Activated naive CD8-positive, alpha-beta T cell treated with anti-CD3 and anti-CD28 coated beads for 36 hours (primary cell): ENCODE data around the gene TFF2. TPM values are rescaled to one million over a fixed set of nuclear protein-coding genes. Genes with fewer than 3 reads are reported as not detected.

Source experiments
- DNase-seq: peaks from one replicate; pipeline ENCODE4 v3.0.0; 2021
- H3K27ac Mint-ChIP-seq: one replicate; pipeline ENCODE4 v1.8.0; 2022; ENCODE audit warnings: mild to moderate bottlenecking, moderate library complexity, mixed read lengths
- H3K27me3 Mint-ChIP-seq: one replicate; pipeline ENCODE4 v1.8.0; 2022; ENCODE audit warnings: mild to moderate bottlenecking, mixed read lengths
- H3K36me3 Mint-ChIP-seq: one replicate; pipeline ENCODE4 v1.8.0; 2021; ENCODE audit warnings: mild to moderate bottlenecking, mixed read lengths
- H3K4me1 Mint-ChIP-seq: one replicate; pipeline ENCODE4 v1.8.0; 2021; ENCODE audit warnings: mixed read lengths
- H3K4me3 Mint-ChIP-seq: one replicate; pipeline ENCODE4 v1.8.0; 2022; ENCODE audit warnings: mild to moderate bottlenecking, moderate library complexity, mixed read lengths
- H3K9me3 Mint-ChIP-seq: one replicate; pipeline ENCODE4 v1.8.0; 2022; ENCODE audit warnings: mixed read lengths
- total RNA-seq, 2 experiments: library from RNA; stranded (reverse); gene quantifications; one replicate each; pipeline ENCODE4 v1.2.3, GENCODE V29; 2021

TFF2 gene
- total RNA-seq, 2 experiments from 2014 or later: not detected

DNA sequence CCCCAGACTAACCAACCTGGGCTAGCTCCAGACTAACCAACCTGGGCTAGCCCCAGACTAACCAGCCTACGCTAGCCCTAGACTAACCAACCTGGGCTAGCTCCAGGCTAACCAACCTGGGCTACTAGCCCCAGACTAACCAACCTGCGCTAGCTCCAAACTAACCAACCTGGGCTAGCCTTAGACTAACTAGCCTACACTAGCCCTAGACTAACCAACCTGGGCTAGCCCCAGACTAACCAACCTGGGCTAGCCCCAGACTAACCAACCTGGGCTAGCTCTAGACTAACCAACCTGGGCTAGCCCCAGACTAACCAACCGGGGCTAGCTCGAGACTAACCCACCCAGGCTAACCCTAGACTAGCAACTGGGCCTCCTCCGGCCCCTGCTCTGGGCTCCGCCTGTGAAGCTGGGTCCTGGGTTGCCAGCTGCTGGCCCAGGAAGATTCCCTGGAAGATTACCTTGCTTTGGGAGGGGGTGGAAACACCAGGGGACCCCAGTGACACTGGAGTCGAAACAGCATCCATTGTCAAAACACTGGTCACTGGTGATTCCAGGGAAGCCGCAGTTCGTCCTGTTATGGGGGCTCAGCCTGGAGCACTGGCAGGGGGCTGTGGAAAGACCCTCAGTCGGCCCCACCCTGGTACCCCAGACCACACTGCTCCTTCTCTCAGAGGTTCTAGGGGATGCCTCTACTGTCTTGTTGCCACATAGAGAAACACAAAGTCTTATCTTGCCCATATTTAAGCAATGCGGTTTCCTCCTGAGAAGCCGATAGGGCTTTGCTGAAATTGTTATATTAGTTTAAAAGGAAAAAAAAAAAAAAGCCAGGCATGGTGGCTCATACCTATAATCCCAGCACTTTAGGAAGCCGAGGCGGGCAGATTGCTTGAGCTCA lies 1.1 kb downstream of the TFF2 start:
- H3K9me3 Mint-ChIP-seq: peaks cover 5% of the 10 kb centered on the region
- H3K27ac Mint-ChIP-seq: no peak overlapping the region
- H3K36me3 Mint-ChIP-seq: peaks cover 2% of the 10 kb centered on the region
- no peaks in the 10 kb centered on the region for H3K4me1 Mint-ChIP-seq
- DNase-seq: no peak
- H3K27me3 Mint-ChIP-seq: no peaks in the 10 kb centered on the region
- no peak overlapping the region for H3K4me3 Mint-ChIP-seq

DNA sequence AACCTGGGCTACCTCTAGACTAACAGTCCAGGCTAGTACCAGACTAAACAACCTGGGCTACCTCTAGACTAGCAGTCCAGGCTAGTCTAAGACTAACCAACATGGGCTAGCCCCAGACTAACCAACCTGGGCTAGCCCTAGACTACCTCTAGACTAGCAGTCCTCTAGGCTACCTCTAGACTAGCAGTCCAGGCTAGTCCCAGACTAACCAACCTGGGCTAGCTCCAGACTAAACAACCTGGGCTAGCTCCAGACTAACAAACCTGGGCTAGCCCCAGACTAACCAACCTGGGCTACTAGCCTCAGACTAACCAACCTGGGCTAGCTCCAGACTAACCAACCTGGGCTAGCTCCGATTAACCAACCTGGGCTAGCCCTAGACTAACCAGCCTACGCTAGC lies 2.0 kb downstream of the TFF2 start:
- no peak for DNase-seq
- no peaks in the 10 kb centered on the region for H3K4me1 Mint-ChIP-seq
- no peaks in the 10 kb centered on the region for H3K36me3 Mint-ChIP-seq
- no peak overlapping the region for H3K4me3 Mint-ChIP-seq
- no peaks in the 10 kb centered on the region for H3K9me3 Mint-ChIP-seq
- no peaks in the 10 kb centered on the region for H3K27me3 Mint-ChIP-seq
- H3K27ac Mint-ChIP-seq: no peak overlapping the region

DNA sequence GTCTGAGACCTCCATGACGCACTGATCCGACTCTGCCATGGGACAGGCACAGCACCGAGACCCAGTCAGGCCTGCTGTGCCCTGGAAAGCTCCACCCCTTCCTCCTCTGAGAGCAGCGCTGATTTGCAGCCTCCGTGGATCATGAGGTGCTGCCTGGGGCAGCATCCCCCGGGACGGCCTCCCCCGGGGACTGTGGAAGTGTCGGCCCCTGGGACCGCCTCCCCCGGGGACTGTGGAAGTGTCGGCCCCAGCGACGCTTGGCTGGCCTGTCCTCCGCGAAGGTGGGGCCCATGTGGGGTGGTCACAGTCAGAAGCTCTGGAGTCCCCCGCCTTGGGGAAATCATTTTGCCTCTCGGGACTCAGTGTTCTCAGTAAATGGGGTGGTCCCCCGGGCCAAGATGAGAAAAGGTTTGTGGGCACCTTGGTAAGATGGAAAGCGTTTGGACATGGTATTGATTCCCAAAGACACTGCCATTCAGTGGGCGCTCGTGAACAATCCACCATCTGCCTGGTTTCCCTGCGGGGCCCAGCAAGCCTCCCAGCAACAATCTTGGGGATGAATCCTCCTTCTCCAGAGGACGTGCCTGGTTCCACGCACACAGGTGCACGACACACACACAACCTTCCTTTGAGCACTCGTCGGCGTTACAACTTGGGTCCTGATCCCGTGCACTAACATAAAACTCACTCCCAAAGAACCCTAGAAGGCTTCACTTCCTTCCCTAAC lies 3.0 kb downstream of the TFF2 start:
- no peak for DNase-seq
- Mint-ChIP-seq H3K4me3 (no peak overlapping the region), H3K9me3 (no peaks in the 10 kb centered on the region), H3K4me1 (no peaks in the 10 kb centered on the region), H3K27me3 (no peaks in the 10 kb centered on the region), H3K27ac (no peak overlapping the region), H3K36me3 (no peaks in the 10 kb centered on the region)

DNA sequence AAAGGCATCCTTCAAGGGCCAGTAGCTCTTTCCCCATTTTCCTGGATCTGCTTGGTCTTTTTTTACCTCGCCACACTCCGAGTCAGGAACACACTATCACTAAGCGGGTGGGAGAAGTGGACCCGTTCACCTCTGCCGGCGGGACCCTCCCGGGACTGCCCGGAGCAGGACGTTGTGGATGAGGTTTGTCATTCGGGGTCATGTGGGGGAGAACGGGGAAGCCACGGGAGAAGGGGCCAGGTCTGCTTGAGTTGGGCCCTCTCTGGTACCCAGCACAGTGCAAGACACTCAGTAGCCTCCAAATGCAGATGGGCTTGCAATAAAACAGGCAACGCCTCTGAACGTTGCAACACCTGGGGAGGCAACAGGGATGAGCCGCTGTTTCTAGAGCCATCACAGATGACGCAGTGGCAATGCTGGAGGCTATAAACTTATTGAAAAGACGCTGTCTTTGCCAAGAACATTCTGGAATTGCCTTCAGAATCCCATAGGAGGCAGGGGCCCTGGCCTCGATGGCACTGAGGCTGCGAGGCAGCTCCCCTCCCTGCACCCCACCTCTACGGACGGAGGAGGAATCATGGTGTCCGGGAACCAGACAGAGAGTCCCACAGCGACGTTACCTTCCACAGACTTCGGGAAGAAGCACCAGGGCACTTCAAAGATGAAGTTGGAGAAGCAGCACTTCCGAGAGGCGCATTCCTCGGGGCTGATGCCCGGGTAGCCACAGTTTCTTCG lies 3.8 kb downstream of the TFF2 start:
- Mint-ChIP-seq H3K4me1 (no peaks in the 10 kb centered on the region), H3K36me3 (no peaks in the 10 kb centered on the region), H3K27ac (no peak overlapping the region), H3K9me3 (no peaks in the 10 kb centered on the region), H3K27me3 (no peaks in the 10 kb centered on the region), H3K4me3 (no peak overlapping the region)
- no peak for DNase-seq

DNA sequence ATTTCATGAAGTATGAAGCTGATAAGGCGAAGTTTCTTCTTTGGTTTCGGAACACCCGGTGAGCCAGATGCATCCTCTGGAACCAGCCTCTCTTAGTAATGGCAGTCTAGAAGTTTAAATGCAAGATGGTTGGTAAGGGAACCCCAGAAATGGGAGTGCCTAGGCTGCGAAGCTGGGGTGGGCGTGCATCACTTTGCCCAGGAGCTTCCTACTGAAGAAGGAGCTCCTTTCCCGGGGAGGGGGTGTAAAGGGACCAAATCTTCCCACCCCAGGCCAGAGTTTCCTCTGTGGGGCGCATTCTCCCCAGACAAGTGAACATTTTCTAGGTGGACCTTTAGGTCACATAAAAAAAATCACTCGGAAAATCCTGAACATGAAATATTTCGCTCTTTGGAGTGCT lies 4.4 kb downstream of the TFF2 start:
- H3K4me1 Mint-ChIP-seq: no peaks in the 10 kb centered on the region
- no peaks in the 10 kb centered on the region for H3K36me3 Mint-ChIP-seq
- no peak overlapping the region for H3K4me3 Mint-ChIP-seq
- DNase-seq: no peak
- no peaks in the 10 kb centered on the region for H3K27me3 Mint-ChIP-seq
- no peak overlapping the region for H3K27ac Mint-ChIP-seq
- no peaks in the 10 kb centered on the region for H3K9me3 Mint-ChIP-seq

DNA sequence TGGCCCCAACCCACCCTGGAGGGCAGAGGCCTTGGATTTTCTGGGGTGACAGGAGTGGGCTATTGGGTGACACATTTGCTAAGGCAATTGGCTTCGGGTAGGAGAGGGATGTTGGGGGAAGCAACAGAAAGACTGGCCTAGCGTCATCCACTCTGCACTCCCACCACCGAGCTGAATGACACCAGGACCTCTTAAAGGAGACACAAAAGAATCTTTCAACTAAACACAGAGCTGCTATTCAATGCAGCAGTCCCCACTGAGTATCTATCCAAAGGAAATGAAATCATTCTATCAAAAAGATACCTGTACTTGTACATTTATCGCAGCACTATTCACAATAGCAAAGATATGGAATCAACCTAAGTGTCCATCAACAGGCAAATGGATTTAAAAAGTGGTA lies 6.2 kb downstream of the TFF2 start:
- Mint-ChIP-seq H3K4me1 (no peaks in the 10 kb centered on the region), H3K27me3 (no peaks in the 10 kb centered on the region), H3K36me3 (no peaks in the 10 kb centered on the region), H3K9me3 (no peaks in the 10 kb centered on the region), H3K4me3 (no peak overlapping the region), H3K27ac (no peak overlapping the region)
- no peak for DNase-seq

DNA sequence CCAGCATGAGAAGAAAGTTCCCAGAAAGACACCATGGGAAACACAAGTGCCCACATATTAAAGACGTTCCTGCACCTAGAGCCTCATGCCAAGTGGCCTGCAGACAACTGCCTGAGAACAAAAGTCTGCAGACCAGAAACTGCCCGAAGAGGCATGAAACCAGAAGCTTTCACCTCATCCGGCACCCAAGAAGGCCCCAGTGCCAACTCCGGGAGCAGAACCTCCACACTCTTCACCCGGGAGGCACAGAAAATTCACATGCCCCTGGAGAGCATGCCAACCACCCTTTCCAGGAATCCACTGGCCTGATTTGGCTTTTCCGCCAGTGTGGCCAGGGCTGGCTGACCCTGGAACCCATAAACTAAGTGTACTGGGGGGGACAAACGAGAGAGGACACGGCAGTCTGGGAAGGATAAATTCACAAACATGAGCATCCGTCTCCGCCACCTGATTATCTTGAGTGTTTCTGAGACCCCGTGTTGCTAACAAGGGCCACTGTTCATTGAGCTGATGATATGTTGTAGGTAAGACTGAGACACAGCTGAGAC lies 6.8 kb downstream of the TFF2 start:
- H3K27ac Mint-ChIP-seq: no peak overlapping the region
- no peaks in the 10 kb centered on the region for H3K4me1 Mint-ChIP-seq
- no peak for DNase-seq
- H3K27me3 Mint-ChIP-seq: no peaks in the 10 kb centered on the region
- H3K4me3 Mint-ChIP-seq: no peak overlapping the region
- H3K36me3 Mint-ChIP-seq: no peaks in the 10 kb centered on the region
- no peaks in the 10 kb centered on the region for H3K9me3 Mint-ChIP-seq

DNA sequence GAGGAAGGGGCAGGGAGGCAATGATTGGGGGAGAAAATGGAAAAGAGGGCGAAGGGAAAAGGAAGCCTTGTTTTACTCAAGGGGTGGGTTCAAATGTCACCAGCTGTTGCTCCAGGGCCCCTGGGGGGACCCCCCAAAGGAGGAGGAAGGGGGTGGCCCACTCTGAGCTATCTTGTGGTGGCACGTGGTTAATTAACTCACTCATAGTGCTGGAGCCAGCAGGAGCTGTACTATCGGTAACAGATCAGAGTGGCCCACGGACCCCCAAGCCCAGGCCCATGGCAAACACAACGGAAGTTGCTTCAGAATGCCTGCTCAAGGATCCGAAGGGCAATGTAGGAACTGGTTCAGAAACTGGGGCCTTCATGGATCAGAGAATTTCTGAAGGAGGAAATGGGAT lies 7.2 kb downstream of the TFF2 start:
- H3K27me3 Mint-ChIP-seq: no peaks in the 10 kb centered on the region
- H3K4me3 Mint-ChIP-seq: no peak overlapping the region
- H3K4me1 Mint-ChIP-seq: no peaks in the 10 kb centered on the region
- DNase-seq: no peak
- no peaks in the 10 kb centered on the region for H3K36me3 Mint-ChIP-seq
- H3K27ac Mint-ChIP-seq: no peak overlapping the region
- H3K9me3 Mint-ChIP-seq: no peaks in the 10 kb centered on the region

DNA sequence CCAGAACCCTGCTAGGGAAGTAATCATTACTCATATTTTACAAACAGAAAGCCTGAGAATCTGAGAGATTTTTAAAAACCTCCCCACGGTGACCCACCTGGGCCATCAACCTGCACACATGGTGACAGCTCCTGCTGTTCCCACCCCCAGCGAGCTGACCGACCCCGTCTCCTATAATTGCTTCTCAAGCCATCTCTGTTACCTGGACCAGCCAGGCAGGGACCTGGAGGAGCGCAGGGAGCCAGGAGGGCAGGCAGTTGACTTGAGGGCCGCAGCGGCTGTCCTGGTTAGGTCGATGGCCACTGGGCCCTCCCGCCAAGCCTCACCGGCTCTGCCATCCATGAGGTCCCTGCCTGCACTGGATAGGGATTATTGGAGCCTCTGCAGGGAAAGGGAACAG lies 7.7 kb downstream of the TFF2 start:
- Mint-ChIP-seq H3K27me3 (no peaks in the 10 kb centered on the region), H3K27ac (no peak overlapping the region), H3K9me3 (no peaks in the 10 kb centered on the region), H3K36me3 (no peaks in the 10 kb centered on the region), H3K4me1 (peaks cover 3% of the 10 kb centered on the region), H3K4me3 (no peak overlapping the region)
- no peak for DNase-seq

DNA sequence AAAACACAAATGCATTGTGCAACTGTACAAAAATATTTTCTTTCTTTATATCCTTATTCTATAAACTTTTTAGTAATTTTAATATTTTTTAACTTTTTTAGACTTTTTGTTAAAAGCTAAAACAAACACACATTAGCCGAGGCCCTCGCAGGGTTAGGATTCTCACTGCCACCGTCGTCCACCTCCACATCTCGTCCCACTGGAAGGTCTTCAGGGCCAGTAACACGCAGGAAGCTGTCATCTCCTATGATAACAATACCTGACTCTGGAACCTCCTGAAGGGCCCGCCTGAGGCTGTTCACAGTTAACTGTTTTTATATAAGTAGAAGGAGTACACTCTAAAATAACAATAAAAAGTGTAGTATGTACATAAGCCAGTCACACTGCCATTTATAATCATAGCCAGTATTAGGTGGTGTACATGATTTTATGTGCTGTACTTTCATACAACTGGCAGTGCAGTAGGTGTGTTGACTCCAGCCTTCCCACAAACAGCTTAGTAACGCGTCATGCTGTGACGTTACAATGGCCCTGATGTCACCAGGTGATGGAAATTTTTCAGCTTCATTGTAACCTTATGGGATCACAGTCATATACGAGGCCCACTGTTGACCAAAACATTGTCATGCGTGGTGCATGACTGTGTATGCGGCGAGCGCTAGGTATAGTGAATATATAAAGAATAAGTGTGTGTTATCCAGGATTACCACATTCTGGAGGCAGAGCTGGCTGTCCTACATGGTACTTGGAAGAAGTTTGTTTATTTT lies 8.8 kb downstream of the TFF2 start:
- Mint-ChIP-seq H3K36me3 (peaks cover 2% of the 10 kb centered on the region), H3K27ac (no peak overlapping the region), H3K4me1 (peaks cover 11% of the 10 kb centered on the region), H3K4me3 (no peak overlapping the region), H3K9me3 (no peaks in the 10 kb centered on the region), H3K27me3 (peaks cover 6% of the 10 kb centered on the region)
- DNase-seq: no peak

DNA sequence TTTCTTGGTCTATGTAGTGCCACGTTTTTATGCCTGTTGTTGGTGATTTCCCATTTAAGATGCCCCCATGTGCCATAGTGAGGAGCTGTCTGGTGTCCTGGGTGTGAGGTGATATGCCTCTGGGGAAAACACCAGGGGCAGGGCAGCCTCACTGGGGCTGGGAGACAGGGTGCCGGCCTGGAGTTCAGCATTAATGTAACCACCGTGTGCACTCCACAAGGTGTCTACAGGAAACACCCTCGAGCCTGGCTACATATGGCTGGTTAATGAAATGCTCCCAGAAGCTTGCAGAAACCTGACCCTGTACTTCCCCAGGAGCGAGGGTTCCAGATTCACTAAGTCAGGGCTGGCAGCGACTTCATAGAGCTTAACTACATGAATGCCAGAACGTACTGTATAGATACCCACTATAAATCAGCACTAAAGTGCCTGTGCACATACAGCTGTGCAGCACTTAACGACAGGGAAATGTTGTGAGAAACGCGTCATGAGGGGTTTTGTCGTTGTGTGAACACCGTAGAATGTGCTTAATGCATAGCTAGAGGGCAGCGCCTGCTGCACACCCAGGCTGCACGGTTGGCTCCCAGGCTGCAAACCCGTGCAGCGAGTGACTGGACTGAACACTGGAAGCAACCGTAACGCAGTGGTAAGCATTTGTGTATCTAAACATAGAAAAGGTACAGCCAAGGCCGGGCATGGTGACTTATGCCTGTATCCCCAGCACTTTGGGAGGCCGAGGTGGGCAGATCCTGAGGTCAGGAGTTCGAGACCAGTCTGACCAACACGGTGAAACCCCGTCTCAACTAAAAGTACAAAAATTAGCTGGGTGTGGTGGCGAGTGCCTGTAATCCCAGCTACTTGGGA lies 10.4 kb downstream of the TFF2 start:
- Mint-ChIP-seq H3K36me3 (peaks cover 2% of the 10 kb centered on the region), H3K9me3 (no peaks in the 10 kb centered on the region), H3K27ac (no peak overlapping the region), H3K4me3 (no peak overlapping the region), H3K4me1 (peaks cover 11% of the 10 kb centered on the region), H3K27me3 (peaks cover 6% of the 10 kb centered on the region)
- DNase-seq: no peak

DNA sequence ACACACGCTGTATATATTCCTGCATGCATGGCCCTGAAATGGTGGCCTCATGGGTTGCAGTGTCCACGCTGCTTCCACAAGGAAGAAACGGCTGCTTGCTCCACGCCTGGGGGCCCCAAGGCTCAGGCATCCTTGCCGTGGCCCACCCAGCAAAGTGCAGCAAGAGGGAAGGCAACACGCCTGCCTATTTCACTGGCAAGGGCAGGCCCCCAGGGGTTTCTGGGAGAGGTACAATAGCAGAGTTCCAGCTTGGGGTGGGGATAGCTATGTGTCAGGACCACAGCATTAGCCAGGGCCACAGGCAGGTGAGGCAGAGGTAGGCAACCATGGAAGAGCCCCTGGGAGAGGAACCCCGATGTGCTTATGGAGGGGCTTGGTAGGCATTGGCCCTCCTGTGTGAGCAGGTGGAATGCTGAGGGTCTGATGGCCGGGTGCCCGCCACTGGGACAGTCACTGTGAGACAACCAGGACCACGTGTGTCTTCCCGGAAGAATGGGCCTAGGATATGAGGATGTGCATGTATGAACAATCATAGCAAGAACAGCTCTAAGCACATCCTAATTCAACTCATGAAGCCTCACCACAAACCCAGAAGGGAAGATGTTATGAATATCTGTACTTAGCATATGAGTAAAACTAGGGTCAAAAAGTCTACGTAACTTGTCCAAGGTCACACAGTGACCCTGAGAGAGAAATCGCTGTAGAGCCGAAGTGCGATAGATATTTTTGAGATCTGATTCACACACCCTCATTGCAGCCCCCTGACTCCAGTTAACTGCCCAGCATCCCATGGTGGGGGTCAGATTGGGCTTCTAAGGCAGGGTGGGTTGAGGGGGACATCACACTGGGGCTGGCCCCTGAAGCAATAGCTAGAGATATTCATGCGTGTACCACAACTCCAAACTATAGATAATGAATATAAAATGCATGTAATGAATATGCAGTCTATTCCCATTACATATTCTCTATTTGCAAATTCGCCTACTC lies 11.8 kb downstream of the TFF2 start:
- Mint-ChIP-seq H3K36me3 (peaks cover 2% of the 10 kb centered on the region), H3K27ac (no peak overlapping the region), H3K9me3 (no peaks in the 10 kb centered on the region), H3K4me1 (peaks cover 11% of the 10 kb centered on the region), H3K27me3 (peaks cover 6% of the 10 kb centered on the region), H3K4me3 (no peak overlapping the region)
- no peak for DNase-seq
